ENCODE results near the gene CCNQ. TPM values are rescaled to one million over a fixed set of nuclear protein-coding genes. Genes with fewer than 3 reads are reported as not detected.

CCNQ gene
- total and polyA plus RNA-seq, 3 donors from 2014 or later: 19.6 to 27.6 (median 26.9) TPM

DNA sequence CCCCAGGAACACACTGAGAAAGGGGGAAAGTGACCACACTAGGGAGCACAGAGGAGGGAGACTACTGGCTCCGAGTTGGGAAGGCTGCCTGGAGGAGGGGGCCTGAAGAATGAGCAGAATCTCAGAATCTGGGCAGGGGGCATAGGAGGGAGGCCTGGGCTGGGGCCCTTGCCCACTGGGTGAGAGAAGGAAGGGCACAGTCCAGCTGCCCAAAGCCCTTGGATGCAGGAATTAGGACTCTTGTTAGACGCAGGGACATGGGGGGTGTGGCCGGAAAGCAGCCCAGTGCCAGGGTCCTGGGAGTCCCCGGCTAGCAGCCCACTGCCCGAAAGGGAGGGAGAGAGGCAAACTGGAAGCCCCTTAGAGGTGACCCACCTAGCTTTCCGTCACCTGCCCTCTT lies 46.2 kb upstream of the CCNQ start:
- no peaks in the 10 kb centered on the region for H3K4me1 ChIP-seq
- no peak for DNase-seq
- no peaks in the 10 kb centered on the region for H3K27me3 ChIP-seq
- WGBS, 2 donors: 73 to 86% methylated on average over 1 to 6 of the region's 6 CpGs
- H3K9me3 ChIP-seq: no peaks in the 10 kb centered on the region
- no peak overlapping the region for H3K27ac ChIP-seq
- intact Hi-C loops (cut with DNase I; ENCODE audit: low total_unique reads): no loop called here
- no peaks in the 10 kb centered on the region for H3K36me3 ChIP-seq (ENCODE audit: low read depth, missing control alignments)
- TF ChIP-seq POLR2A (IDR thresholded peaks at IDR 0.05) (no peak), CTCF (IDR thresholded peaks at IDR 0.05) (no peak)
- H3K4me3 ChIP-seq: no peak overlapping the region

DNA sequence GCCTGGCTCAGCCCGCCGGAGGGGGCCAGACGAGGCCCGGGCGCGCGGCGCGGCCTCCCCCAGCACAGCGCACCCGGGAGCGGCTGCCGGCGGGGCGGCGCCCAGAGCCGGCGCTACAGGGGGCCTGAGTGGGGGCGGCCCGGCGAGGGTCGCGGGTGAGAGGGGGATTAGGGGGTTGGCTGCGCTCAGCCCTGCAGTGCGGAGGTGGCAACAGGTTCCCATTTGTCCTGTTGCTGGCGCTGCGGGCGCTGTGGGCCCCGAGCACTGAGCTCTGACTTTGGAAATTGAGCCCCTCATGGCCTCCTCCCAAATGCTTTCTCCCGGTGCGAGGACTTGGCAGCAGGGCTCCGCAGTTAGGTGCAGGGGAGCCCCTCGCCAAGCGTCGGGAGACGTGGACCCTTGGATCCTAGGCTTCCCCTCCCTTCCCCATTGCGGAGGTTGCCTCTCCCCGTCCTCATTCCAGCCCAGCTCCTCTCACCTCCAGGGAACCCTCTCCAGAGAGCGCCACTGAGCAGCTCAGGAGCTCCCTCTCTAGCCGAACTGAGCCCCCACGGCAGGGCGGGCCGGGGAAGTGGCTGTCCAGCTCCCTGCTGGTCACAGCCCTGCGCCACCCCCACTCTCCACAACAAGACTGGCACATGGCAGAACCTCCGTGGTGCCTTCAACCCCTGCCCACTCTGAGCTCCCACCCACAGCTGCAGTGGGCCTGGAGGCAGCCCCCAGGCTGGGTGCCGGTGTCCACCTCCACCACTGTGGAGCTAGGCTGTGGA lies 45.6 kb upstream of the CCNQ start:
- Histone ChIP-seq H3K4me1 (no peaks in the 10 kb centered on the region), H3K27me3 (no peaks in the 10 kb centered on the region), H3K27ac (no peak overlapping the region), H3K4me3 (no peak overlapping the region), H3K9me3 (no peaks in the 10 kb centered on the region), H3K36me3 (ENCODE audit: low read depth, missing control alignments) (no peaks in the 10 kb centered on the region)
- TF ChIP-seq POLR2A (IDR thresholded peaks at IDR 0.05) (no peak), CTCF (IDR thresholded peaks at IDR 0.05) (no peak)
- 38% methylated on average over 17 of the region's 46 CpGs; no CpG with 5 or more reads in 1 of the 2 donors for WGBS, 2 donors
- intact Hi-C loops (cut with DNase I; ENCODE audit: low total_unique reads): no loop called here
- DNase-seq: no peak

GRCh38 chrX:153643431-153644351 lies 44.8 kb upstream of the CCNQ start:
- no peaks in the 10 kb centered on the region for H3K36me3 ChIP-seq (ENCODE audit: low read depth, missing control alignments)
- TF ChIP-seq CTCF (IDR thresholded peaks at IDR 0.05) (peak in 1 of 3 experiments; percentile 23), POLR2A (IDR thresholded peaks at IDR 0.05) (no peak)
- H3K9me3 ChIP-seq: no peaks in the 10 kb centered on the region
- 0% methylated on average over 31 of the region's 84 CpGs; no CpG with 5 or more reads in 1 of the 2 donors for WGBS, 2 donors
- H3K4me1 ChIP-seq: no peaks in the 10 kb centered on the region
- H3K4me3 ChIP-seq: no peak overlapping the region
- H3K27ac ChIP-seq: no peak overlapping the region
- no peak for DNase-seq
- intact Hi-C loops (cut with DNase I; ENCODE audit: low total_unique reads): no loop called here
- no peaks in the 10 kb centered on the region for H3K27me3 ChIP-seq

- DNase-seq: no peak
- no peaks in the 10 kb centered on the region for H3K9me3 ChIP-seq
- no peaks in the 10 kb centered on the region for H3K27me3 ChIP-seq
- H3K4me1 ChIP-seq: no peaks in the 10 kb centered on the region
- no peak overlapping the region for H3K27ac ChIP-seq
- H3K4me3 ChIP-seq: peak overlapping the region in 1 of 2 donors; percentile 20
- intact Hi-C loops (cut with DNase I; ENCODE audit: low total_unique reads): no loop called here
- no peaks in the 10 kb centered on the region for H3K36me3 ChIP-seq (ENCODE audit: low read depth, missing control alignments)
- TF ChIP-seq CTCF (IDR thresholded peaks at IDR 0.05): no peak
- TF ChIP-seq POLR2A (IDR thresholded peaks at IDR 0.05): no peak
- WGBS, 2 donors: 0 to 2% methylated on average over 9 to 41 of the region's 48 CpGs
Observed at GRCh38 chrX:153642655-153643430, 43.9 kb upstream of the CCNQ start.

All from testis (tissue), 3 donors.